GM18873 (cell line): ENCODE measurements around the gene FKBP15.
"Not testable (repeated sequence)": the region's sequence is repeated elsewhere in the genome, so short reads cannot be mapped to it uniquely, and the experiment has no call there.

Experiments
- ATAC-seq: cut with Tn5 transposase; IDR thresholded peaks from one replicate; pipeline ENCODE4 v1.9.1; 2021; ENCODE audit warnings: mild to moderate bottlenecking, moderate library complexity, moderate number of reproducible peaks; ENCODE audit not compliant: unreplicated experiment, low FRiP score

The FKBP15 gene

GRCh38 chr9:113221003-113221799 is at the start of gene FKBP15, which contains the start of gene SLC31A1:
Gene FKBP15, minus strand, starts transcription at chr9:113221277. Its CDS starts 34 bp downstream, at chr9:113221243.
Gene SLC31A1, plus strand, starts transcription at chr9:113221544. Its CDS starts 34,605 bp downstream, at chr9:113256149.
- peak; percentile 77 for ATAC-seq

- ATAC-seq = no peak
These were observed 48.8 kb upstream of the FKBP15 start for GRCh38 chr9:113269871-113270270.

- ATAC-seq = no peak
These were observed 48.3 kb upstream of the FKBP15 start for GRCh38 chr9:113269355-113269754.

GRCh38 chr9:113267911-113268566 is 47.0 kb upstream of the FKBP15 start:
- no peak for ATAC-seq

- ATAC-seq = no peak
These were observed 45.1 kb upstream of the FKBP15 start for GRCh38 chr9:113266174-113266573.

GRCh38 chr9:113261917-113262671 is 41.0 kb upstream of the FKBP15 start:
- ATAC-seq = no peak

GRCh38 chr9:113258282-113258681 is 37.2 kb upstream of the FKBP15 start:
- no peak for ATAC-seq

GRCh38 chr9:113257863-113258262 is 36.8 kb upstream of the FKBP15 start:
- no peak for ATAC-seq

GRCh38 chr9:113255438-113255837 is 34.4 kb upstream of the FKBP15 start:
- ATAC-seq = no peak

GRCh38 chr9:113254991-113255390 is 33.9 kb upstream of the FKBP15 start:
- ATAC-seq = no peak

GRCh38 chr9:113250807-113251206 is 29.7 kb upstream of the FKBP15 start:
- no peak for ATAC-seq

GRCh38 chr9:113249661-113250060 is 28.6 kb upstream of the FKBP15 start:
- not testable (repeated sequence) for ATAC-seq

- no peak for ATAC-seq
These were observed 26.6 kb upstream of the FKBP15 start for GRCh38 chr9:113247640-113248039.

GRCh38 chr9:113246928-113247327 is 25.9 kb upstream of the FKBP15 start:
- ATAC-seq = no peak

- no peak for ATAC-seq
These were observed 24.8 kb upstream of the FKBP15 start for GRCh38 chr9:113245894-113246293.

- no peak for ATAC-seq
These were observed 23.5 kb upstream of the FKBP15 start for GRCh38 chr9:113244556-113244955.

GRCh38 chr9:113241161-113241560 is 20.1 kb upstream of the FKBP15 start:
- ATAC-seq = no peak

GRCh38 chr9:113238859-113239232 is 17.8 kb upstream of the FKBP15 start:
- no peak for ATAC-seq

GRCh38 chr9:113238202-113238858 is 17.3 kb upstream of the FKBP15 start:
- ATAC-seq = no peak

- ATAC-seq = no peak
These were observed 15.9 kb upstream of the FKBP15 start for GRCh38 chr9:113237026-113237425.
